NCI-H1436 (cell line): ENCODE measurements around the gene HSPA9.

Source experiments
- DNase-seq: peaks from one replicate; lab custom pipeline; 2025; lab: John Stamatoyannopoulos, UW

HSPA9 gene

GRCh38 chr5:138595180-138595795 lies 20.1 kb upstream of the HSPA9 start:
- DNase-seq = peak; percentile 7

- DNase-seq = no peak
These were observed 19.3 kb upstream of the HSPA9 start for GRCh38 chr5:138594305-138595058.

GRCh38 chr5:138588013-138588788 lies 13.0 kb upstream of the HSPA9 start:
- no peak for DNase-seq

GRCh38 chr5:138585157-138585556 lies 10.0 kb upstream of the HSPA9 start:
- DNase-seq = no peak

- no peak for DNase-seq
These were observed 8.9 kb upstream of the HSPA9 start for GRCh38 chr5:138583984-138584637.

GRCh38 chr5:138582959-138583358 lies 7.8 kb upstream of the HSPA9 start:
- no peak for DNase-seq

- no peak for DNase-seq
These were observed 5.6 kb upstream of the HSPA9 start for GRCh38 chr5:138580777-138581176.

- no peak for DNase-seq
These were observed 4.8 kb upstream of the HSPA9 start for GRCh38 chr5:138580001-138580400.

GRCh38 chr5:138579517-138579863 lies 4.3 kb upstream of the HSPA9 start:
- DNase-seq = no peak

GRCh38 chr5:138577452-138577851 lies 2.3 kb upstream of the HSPA9 start:
- no peak for DNase-seq

GRCh38 chr5:138574744-138575193 lies 432 bp downstream of the HSPA9 start:
- no peak for DNase-seq

GRCh38 chr5:138573949-138574670 lies 1.1 kb downstream of the HSPA9 start:
- DNase-seq = no peak

- DNase-seq = no peak
These were observed 2.0 kb downstream of the HSPA9 start for GRCh38 chr5:138573223-138573622.

GRCh38 chr5:138570871-138571270 lies 4.3 kb downstream of the HSPA9 start:
- no peak for DNase-seq

- DNase-seq = no peak
These were observed 5.4 kb downstream of the HSPA9 start for GRCh38 chr5:138569782-138570181.

GRCh38 chr5:138568061-138568824 lies 7.0 kb downstream of the HSPA9 start:
- no peak for DNase-seq

- no peak for DNase-seq
These were observed 8.4 kb downstream of the HSPA9 start for GRCh38 chr5:138566792-138567191.

- no peak for DNase-seq
These were observed 9.9 kb downstream of the HSPA9 start for GRCh38 chr5:138565100-138565821.

- DNase-seq = no peak
These were observed 11.0 kb downstream of the HSPA9 start for GRCh38 chr5:138564242-138564641.

GRCh38 chr5:138563340-138564118 lies 11.7 kb downstream of the HSPA9 start:
- DNase-seq = no peak
